Breast epithelium (tissue), 3 donors: ENCODE measurements around the gene IL1R2.

Experiments
- CTCF ChIP-seq, 3 donors: fragments of 450-650 bp; IDR thresholded peaks; one replicate each; pipeline ENCODE4 v1.5.1; 2016 to 2017; ENCODE audit warnings: antibody characterized with exemption in 3 of 3, mild to moderate bottlenecking in 3 of 3, moderate library complexity in 3 of 3
- POLR2A ChIP-seq: fragments of 450-650 bp; IDR thresholded peaks from one replicate; pipeline ENCODE4 v1.6.1; 2016; ENCODE audit warnings: antibody characterized with exemption, mild to moderate bottlenecking, moderate library complexity
- POLR2AphosphoS5 ChIP-seq, 3 donors: sonication (generic); formaldehyde crosslinking; IDR thresholded peaks; one replicate each; pipeline ENCODE4 v1.6.1; 2017; ENCODE audit warnings: antibody characterized with exemption in 3 of 3

DNA sequence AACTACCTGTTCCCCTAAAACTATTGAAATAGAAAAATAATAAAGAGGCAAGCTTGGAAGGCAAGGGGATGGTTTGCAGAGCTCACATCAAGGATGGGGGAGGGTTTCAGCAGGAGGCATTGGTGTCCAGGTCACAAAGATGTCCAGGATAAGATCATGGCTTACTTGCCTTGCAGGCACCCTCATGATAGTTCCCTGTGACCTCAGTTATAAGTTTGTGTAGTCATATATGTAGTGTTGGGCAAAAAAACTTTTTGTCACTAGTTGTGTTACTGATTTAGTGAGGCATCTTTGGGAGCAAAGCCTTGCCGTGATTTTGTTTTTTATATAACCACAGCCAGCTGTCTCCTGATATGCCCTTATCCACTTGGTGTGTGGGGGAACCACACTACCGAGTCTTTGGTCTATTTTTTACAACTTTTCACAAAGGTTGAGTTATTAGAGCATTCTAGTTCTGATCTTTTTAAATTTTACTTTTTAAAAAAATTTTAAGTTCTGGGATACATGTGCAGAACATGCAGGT, 53.3 kb downstream of the IL1R2 start:
- TF ChIP-seq CTCF (IDR thresholded peaks at IDR 0.05) (no peak), POLR2A (no peak), POLR2AphosphoS5 (IDR thresholded peaks at IDR 0.05) (no peak)
